GM18502 (cell line): ENCODE data around the gene CLPSL1.
"Not testable (repeated sequence)": the region's sequence is repeated elsewhere in the genome, so short reads cannot be mapped to it uniquely, and the experiment has no call there.

Experiments
- ATAC-seq: cut with Tn5 transposase; IDR thresholded peaks from one replicate; pipeline ENCODE4 v1.9.1; 2021; ENCODE audit warnings: mild to moderate bottlenecking; ENCODE audit not compliant: unreplicated experiment, poor library complexity

CLPSL1 gene

GRCh38 chr6:35780719-35781118 lies at the start of gene CLPSL1:
Gene CLPSL1, plus strand, starts transcription at chr6:35781019. Its CDS starts 92 bp downstream, at chr6:35781111.
- ATAC-seq = no peak

- peak; percentile 49 for ATAC-seq
Observed at GRCh38 chr6:35731414-35731735, 49.4 kb upstream of the CLPSL1 start.

- ATAC-seq = peak; percentile 63
Observed at GRCh38 chr6:35731736-35732532, 48.9 kb upstream of the CLPSL1 start.

GRCh38 chr6:35733633-35734032 lies 47.2 kb upstream of the CLPSL1 start:
- ATAC-seq = no peak

GRCh38 chr6:35734319-35734718 lies 46.5 kb upstream of the CLPSL1 start:
- not testable (repeated sequence) for ATAC-seq

- no peak for ATAC-seq
Observed at GRCh38 chr6:35735452-35735851, 45.4 kb upstream of the CLPSL1 start.

GRCh38 chr6:35736253-35736894 lies 44.4 kb upstream of the CLPSL1 start:
- ATAC-seq = no peak

GRCh38 chr6:35736982-35737412 lies 43.8 kb upstream of the CLPSL1 start, which contains the start of gene ARMC12:
Gene ARMC12, plus strand, starts transcription at chr6:35737032. Its CDS starts 77 bp downstream, at chr6:35737109.
- no peak for ATAC-seq

GRCh38 chr6:35737413-35738211 lies 43.2 kb upstream of the CLPSL1 start:
- ATAC-seq = no peak

GRCh38 chr6:35739645-35740524 lies 40.9 kb upstream of the CLPSL1 start:
- ATAC-seq = no peak

- ATAC-seq = no peak
Observed at GRCh38 chr6:35742842-35743241, 38.0 kb upstream of the CLPSL1 start.

- ATAC-seq = no peak
Observed at GRCh38 chr6:35745509-35745908, 35.3 kb upstream of the CLPSL1 start.

- no peak for ATAC-seq
Observed at GRCh38 chr6:35746516-35746915, 34.3 kb upstream of the CLPSL1 start.

- ATAC-seq = no peak
Observed at GRCh38 chr6:35747877-35748276, 32.9 kb upstream of the CLPSL1 start.

- no peak for ATAC-seq
Observed at GRCh38 chr6:35750557-35750956, 30.3 kb upstream of the CLPSL1 start.

- ATAC-seq = no peak
Observed at GRCh38 chr6:35751594-35751993, 29.2 kb upstream of the CLPSL1 start.

GRCh38 chr6:35752330-35752729 lies 28.5 kb upstream of the CLPSL1 start:
- no peak for ATAC-seq

GRCh38 chr6:35754452-35755277 lies 26.2 kb upstream of the CLPSL1 start:
- no peak for ATAC-seq

- no peak for ATAC-seq
Observed at GRCh38 chr6:35755278-35755924, 25.4 kb upstream of the CLPSL1 start.
